Activated T-cell treated with anti-CD3 and anti-CD28 coated beads for 1 hour (primary cell): ENCODE measurements around the gene POLR2H.

ENCODE experiments used
- DNase-seq: peaks from one replicate; pipeline ENCODE4 v3.0.0-alpha.2; 2020; ENCODE audit warnings: low read depth

Gene POLR2H

DNA sequence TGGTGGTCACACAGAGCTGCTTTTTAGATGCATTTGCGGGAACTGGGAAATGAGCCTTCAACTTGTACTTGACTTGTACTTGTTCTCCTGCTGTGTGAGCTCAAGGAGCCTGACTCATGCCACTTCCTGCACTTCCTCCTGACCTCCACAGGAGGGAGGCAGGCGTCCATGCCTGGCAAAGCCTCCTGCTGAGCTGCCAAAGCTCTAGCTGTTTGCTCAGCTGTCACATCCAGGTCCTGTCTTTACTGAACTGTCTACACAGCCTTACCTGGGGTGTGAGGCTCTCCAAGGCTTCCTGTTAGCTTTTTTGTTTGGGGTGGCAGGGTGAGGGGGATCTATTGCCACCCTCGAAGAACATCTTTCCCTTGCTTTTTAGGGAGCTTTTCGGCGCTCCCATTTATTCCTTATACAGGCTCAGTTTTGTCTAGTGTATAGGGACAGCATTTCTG lies 10.1 kb downstream of the POLR2H start:
- peak; percentile 45 for DNase-seq

DNA sequence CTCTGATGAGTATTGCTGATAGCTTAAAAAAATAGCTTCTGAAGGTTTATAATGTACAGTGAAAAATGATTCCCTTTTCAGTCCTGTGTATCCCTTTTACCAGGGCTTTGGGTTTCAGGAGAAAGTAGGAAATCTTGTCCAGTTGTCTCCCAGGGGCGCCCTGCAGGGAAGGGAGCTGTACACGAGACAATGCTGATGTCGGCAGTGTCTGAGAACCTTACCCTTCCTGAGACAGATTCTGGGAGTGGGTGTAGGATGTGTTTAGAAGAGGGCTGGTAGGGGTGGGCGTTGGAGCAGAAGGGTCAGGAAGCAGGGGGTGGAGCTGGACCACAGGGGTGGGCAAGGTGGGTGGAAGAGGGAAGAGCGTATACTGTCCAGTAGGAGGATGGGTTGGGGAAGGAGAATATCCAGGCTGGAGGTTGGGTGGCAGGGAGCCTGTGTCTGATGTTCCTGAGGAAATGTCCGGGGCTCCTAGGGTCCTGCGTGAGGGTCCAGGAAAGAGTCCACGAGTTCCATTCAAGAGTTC lies 10.8 kb downstream of the POLR2H start:
- DNase-seq = no peak

DNA sequence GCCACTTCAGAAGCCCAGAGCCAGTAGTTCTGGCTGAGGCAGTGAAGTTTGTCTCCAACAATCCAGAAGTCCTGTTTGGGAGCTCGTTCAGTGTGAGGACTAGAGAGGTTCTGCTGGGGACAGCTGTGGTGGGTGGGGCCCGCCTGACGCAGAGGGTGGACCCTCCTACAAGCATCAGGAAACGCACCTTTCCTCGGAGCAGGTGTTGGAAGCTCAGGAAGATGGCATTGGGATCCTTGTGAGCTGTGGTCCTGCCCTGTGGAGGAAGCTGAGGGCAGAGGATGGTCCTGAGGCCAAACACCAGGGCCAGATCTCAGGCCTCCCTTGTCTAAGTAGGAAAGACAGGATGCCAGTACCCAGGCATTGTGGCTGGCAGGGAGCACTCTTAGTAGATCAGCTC lies 11.4 kb downstream of the POLR2H start:
- DNase-seq = no peak

DNA sequence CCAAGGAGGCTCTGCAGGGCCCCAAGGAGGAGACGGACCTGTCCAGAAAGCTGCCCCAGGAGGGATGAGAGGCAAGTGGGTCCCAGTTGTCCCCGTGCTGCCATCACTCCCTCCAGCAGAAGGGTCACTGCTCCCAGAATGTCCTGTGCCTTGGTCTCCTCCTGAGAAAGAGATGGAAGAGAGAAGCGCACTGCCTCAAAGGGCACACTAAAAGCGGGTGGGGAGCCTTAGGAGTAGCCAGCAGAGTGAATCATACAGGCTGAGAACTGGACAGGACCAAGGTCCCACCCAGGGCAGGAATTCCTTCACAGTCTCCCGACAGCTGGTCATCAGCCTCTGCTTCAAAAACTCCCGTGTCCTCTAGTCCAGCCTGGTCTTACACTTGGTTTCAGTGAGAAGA lies 11.9 kb downstream of the POLR2H start:
- DNase-seq = no peak

DNA sequence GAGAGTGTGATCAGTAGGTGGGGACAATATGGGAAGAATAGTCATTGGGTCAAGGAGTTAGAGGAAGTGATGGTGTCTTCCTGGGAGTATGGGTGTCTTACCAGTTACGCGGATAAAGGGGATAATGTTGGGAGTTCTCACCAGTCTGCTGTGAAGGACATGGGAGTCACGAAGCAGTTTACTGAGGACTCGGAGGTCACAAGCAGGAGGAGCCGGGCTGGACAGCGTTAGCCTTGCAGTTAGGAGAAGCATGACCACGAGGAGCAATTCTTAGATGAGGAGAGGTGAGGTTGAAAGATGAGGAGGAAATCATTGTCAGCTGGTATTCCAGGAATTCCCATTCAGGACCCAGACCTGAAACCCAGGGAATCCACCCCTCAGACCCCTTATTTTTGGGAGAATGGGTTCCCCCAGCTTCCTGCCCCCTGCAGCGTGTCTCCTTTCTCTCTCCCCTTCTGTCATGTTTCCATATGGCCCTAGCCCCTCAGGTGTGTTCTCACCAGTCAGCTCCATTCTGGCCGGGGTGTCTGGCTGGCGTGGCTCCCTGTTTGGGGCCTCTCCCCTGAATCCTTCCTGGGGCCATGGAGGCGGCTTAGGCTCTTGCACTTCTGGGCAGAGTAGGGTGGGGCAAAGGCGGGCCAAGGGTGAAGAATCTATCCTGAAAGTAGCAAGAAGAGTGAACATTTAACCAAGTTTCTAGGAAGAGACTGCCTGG lies 14.4 kb downstream of the POLR2H start:
- DNase-seq = no peak

DNA sequence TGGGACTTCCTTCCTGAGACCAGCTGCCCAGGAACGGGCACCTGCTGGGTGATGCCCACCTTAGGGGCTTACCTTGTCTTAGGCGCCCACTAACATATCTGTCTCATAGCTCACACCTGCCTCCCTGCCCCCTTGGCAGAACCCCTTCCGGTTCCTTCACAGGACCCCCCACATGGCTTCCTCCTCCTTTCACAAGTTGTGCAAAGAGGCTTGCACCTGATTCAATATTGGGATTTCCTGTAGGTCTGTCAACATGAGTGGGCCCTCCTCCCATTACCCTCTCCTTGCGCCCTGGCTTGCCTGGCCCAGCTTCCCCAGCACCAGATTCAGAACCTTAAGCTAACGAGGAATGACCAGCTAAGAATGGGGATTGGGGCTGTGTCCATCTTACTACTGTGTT lies 15.9 kb downstream of the POLR2H start:
- DNase-seq = no peak

DNA sequence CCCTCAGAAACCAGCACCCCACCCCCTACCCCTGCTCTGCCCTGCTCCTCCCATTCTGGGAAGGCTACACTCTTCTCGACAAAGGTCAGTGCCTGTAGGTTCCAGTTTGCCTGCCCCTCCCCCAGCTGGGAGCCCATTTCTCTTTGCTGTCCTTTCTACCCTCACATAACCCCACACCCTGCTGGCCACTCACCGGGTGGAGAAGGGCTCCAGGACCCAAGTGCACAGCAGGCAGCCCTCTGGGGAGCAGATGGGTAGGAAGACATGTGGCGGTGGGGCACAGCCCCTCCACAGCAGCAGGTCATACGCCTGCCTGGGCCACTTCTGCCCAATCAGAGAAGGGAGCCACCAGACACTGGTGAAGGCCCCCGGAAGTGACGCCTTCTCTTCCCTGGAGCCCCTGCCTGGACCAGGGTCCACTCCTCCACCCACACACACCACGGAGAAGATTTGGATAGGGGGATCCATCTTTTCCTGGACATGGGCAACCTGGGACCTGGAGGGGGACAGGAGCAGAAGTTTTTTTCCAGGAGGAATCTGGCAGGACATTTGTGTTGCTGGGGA lies 16.5 kb downstream of the POLR2H start, which contains the start of gene THPO:
Gene THPO (minus strand): TSS at position 326 of the 564 bp plus-strand sequence. CDS start 1,948 bp downstream, outside the sequence.
- DNase-seq = no peak

DNA sequence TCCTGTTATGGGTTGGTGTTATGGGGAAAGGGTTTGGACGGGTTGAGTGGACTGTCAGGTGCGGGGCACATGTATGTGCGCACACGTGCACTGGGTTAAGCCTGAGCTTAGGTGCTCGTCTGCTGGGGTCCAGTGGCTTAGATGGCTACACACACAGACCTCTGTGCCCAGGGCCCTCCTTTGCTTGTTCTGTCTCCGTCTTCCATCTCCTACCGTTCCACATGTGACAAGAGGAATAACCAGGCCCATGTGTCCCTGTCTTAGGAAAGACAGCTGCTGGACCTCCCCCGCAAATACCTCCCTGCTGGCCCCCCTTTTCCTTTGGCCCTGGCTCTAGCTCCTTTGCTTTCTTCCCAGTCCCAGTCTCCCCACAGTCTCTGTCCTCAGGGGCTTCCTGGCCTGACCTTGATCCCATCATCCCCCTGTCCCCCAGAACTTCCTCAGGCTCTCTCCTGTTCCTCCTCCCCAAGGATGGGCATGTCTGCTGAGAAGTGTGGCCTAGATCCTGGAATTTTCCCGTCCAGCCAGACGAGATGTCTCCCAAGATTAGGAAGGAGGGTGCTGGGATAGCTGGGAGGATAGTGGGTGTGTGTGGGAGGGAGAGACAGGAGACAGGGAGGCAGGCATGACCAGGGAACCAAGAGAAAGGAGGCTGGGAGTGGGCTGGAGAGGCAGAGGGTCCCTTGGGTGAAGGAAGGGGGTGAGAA lies 17.3 kb downstream of the POLR2H start:
- DNase-seq = no peak

DNA sequence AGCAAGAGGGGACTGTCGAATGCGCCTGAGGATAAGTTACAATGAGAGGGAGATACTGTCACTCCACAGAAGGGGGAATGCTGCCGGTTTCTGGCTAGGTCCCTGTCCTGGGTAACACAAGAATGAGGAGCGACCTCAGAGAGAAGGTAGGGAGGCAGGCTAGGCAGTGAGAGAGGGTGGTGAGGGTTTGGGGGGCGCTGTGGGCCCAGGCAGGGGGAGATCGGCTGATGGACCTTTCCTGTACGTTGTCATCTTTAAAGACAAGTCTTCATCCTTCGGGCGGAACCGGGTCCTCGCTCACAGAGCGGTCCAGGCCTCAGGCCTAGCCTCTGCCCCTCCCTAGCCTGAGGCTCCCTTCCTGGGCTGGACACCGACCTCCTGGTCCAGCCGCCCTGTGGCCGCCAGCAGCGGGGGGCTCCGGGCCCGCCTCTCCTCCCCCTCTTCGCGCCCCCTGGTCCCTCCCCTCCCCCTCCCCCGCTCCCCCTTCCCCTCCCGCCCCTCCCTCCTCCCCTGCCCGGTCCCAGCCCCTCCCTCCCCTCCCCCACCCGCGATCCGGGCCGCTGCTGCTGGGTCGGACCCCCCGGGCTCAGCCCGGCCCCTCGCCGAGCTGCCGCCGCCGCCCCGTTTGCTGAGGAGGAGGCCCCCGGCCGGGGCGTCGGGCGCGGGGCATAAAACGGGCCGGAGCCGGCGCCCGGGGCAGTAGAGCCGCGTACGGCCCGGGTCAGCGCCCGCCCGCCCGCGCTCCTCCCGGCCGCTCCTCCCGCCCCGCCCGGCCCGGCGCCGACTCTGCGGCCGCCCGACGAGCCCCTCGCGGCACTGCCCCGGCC lies 18.1 kb downstream of the POLR2H start, which contains the start of gene CHRD:
Gene CHRD (plus strand): TSS at position 697 of the 827 bp plus-strand sequence. CDS start 265 bp downstream, outside the sequence.
- no peak for DNase-seq

DNA sequence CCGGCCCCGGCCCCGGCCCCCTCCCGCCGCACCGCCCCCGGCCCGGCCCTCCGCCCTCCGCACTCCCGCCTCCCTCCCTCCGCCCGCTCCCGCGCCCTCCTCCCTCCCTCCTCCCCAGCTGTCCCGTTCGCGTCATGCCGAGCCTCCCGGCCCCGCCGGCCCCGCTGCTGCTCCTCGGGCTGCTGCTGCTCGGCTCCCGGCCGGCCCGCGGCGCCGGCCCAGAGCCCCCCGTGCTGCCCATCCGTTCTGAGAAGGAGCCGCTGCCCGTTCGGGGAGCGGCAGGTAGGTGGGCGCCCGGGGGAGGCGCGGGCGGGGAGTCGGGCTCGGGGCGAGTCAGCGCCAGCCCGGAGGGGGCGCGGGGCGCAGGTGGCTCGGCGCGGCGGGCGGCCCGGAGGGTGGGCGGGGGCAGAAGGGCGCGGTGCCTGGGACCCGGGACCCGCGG lies 18.7 kb downstream of the POLR2H start:
- DNase-seq = no peak

DNA sequence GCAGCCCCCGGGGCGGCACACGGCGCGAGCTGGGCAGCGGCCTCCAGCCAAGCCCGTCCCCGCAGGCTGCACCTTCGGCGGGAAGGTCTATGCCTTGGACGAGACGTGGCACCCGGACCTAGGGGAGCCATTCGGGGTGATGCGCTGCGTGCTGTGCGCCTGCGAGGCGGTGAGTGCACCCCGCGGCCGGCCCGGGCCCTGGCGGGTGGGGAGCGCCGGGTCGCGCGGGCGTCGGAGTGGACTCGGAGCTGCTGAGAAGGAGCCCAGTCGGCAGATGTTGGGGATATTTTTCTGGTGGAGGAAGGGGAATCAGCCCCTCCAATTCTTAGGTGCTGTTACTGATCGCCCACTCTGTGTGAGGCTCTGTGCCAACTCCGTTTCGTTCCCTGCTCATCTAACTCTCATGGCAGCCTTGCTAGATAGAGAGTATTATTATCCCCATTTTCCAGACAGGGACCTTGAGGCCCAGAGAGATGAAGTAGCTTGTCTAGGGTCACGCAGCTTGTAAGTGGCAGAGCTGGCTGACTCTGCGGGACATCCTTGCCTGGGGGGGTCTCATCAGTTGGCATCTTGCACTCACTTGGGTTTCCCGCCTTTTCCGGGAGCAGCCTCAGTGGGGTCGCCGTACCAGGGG lies 19.2 kb downstream of the POLR2H start:
- no peak for DNase-seq

DNA sequence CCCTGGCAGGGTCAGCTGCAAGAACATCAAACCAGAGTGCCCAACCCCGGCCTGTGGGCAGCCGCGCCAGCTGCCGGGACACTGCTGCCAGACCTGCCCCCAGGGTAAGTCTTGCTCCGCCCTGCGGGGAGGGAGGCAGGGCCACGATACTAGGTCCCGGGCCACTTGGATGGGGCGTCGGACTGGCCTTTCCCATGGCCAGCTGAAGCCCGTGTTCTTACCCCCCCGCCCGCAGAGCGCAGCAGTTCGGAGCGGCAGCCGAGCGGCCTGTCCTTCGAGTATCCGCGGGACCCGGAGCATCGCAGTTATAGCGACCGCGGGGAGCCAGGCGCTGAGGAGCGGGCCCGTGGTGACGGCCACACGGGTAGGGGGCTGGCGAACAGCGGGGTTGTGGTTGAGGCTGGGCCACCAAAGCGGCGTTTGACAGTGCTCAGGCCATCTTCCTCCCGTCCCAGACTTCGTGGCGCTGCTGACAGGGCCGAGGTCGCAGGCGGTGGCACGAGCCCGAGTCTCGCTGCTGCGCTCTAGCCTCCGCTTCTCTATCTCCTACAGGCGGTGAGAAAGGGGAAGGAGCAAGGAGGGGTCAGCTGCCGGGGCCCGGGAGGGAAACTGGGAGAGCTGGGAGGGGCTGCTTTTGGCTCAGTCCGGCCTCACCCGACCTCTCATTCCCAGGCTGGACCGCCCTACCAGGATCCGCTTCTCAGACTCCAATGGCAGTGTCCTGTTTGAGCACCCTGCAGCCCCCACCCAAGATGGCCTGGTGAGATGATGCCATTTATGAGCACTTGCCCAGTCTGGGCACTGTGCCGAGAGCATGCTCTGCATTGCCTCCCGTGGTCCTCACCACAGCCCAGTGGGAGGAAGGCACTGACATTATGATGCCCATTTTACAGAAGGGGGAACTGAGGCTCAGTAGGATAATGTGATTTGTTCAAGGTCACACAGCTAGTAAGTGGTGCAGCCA lies 20.0 kb downstream of the POLR2H start:
- DNase-seq = no peak

DNA sequence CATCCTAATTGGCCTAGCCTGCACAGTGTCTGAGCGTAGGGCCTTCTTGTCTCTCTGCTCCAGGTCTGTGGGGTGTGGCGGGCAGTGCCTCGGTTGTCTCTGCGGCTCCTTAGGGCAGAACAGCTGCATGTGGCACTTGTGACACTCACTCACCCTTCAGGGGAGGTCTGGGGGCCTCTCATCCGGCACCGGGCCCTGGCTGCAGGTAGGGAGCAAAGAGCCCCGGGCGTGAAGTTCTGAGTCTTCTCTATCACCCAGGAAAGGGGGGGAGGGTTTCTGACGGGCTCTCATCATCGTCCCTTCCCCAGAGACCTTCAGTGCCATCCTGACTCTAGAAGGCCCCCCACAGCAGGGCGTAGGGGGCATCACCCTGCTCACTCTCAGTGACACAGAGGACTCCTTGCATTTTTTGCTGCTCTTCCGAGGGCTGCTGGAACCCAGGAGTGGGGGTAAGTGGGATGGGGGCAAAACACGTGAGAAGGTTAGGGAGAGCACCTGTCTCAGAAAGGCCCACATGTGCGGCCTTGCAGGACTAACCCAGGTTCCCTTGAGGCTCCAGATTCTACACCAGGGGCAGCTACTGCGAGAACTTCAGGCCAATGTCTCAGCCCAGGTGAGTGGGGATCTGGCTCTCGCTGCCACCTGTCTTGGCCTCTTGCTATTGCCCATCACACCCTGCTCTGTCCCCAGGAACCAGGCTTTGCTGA lies 21.0 kb downstream of the POLR2H start:
- DNase-seq = no peak

DNA sequence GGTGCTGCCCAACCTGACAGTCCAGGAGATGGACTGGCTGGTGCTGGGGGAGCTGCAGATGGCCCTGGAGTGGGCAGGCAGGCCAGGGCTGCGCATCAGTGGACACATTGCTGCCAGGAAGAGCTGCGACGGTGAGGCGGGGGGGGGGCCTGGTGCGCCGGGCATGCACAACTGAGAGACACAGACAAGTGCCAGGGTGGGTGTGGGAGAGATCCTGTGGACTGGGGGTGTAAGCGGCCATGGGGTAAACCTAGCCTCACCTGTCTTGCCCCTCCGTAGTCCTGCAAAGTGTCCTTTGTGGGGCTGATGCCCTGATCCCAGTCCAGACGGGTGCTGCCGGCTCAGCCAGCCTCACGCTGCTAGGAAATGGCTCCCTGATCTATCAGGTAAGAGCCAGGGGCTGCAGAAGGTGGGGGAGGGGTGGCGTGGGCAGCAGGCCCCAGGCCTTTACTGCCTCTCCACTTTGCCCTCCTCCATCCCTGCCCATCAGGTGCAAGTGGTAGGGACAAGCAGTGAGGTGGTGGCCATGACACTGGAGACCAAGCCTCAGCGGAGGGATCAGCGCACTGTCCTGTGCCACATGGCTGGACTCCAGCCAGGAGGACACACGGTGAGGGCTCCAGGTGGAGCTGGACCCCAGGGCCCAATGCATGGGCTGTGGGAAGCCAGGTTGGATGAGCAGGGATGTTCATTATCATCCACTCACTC lies 21.7 kb downstream of the POLR2H start:
- no peak for DNase-seq

DNA sequence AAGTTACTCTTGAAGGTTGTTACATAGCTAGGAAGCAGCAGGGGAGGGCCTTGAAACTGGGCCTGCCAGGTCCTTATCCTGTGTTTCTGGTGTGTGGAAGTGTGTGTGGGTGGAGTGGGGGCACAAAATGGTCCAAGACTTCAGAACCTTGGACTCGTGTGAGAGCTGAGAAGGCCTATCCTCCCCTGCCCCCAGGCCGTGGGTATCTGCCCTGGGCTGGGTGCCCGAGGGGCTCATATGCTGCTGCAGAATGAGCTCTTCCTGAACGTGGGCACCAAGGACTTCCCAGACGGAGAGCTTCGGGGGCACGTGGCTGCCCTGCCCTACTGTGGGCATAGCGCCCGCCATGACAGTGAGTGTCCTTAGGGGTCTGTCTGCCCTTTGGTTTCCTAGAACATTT lies 22.8 kb downstream of the POLR2H start:
- no peak for DNase-seq

DNA sequence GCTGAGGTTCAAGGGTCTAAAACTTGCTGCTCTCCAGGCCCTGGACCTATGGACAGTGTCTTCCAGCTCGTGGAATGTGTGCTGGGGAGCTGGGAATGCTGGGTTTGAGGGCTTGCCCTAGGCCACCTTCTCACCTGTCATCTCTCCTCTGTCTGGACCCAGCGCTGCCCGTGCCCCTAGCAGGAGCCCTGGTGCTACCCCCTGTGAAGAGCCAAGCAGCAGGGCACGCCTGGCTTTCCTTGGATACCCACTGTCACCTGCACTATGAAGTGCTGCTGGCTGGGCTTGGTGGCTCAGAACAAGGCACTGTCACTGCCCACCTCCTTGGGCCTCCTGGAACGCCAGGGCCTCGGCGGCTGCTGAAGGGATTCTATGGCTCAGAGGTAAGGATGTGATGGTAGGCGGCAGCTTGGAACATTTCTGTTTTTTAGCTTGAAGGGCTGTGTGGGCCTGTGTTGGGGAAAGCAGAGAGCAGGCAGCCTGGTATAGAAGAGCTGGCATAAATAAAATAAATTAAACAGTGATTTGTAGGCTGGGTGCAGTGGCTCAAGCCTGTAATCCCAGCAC lies 23.4 kb downstream of the POLR2H start:
- DNase-seq = no peak

DNA sequence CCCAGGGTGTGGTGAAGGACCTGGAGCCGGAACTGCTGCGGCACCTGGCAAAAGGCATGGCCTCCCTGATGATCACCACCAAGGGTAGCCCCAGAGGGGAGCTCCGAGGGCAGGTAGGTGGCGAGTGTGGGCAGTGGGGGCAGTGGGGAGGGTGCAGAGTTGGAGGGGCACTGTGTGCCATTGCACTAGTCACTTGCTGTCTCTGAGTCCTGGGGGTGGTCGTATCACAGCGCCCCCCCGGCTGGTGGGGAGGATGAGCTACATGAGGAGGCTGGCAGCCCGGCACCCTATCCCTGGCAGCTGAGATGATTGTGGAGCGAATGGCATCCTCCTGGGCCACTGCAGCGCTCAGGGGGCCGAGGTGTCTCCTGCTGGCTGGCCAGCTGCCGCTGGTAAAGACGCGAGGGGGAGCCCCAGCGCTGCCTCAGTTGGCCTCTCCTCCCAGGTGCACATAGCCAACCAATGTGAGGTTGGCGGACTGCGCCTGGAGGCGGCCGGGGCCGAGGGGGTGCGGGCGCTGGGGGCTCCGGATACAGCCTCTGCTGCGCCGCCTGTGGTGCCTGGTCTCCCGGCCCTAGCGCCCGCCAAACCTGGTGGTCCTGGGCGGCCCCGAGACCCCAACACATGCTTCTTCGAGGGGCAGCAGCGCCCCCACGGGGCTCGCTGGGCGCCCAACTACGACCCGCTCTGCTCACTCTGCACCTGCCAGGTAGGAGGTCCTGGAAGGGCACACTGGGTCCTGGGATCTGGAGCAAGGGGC lies 24.7 kb downstream of the POLR2H start:
- no peak for DNase-seq
